MM.1S (cell line): Measurements from ENCODE around the gene PTPRN2.

ENCODE experiments used
- DNase-seq: peaks from one replicate; pipeline ENCODE4 v3.0.0-alpha.2; 2015
- H2AFZ ChIP-seq: fragments of 300-600 bp; sonication (generic); 2 replicates; pipeline ENCODE4 v1.6.0; 2016; ENCODE audit warnings: antibody characterized with exemption, low read length
- H3F3A ChIP-seq: fragments of 300-600 bp; sonication (generic); 2 replicates; pipeline ENCODE4 v1.6.1; 2016; ENCODE audit warnings: mild to moderate bottlenecking, antibody characterized with exemption, low read length, moderate library complexity, mixed read lengths; ENCODE audit not compliant: insufficient read depth
- H3K27ac ChIP-seq: fragments of 300-600 bp; sonication (generic); 2 replicates; pipeline ENCODE4 v1.5.1; 2016; ENCODE audit warnings: mild to moderate bottlenecking, low read length
- H3K27me3 ChIP-seq: fragments of 300-600 bp; sonication (generic); replicated peaks from 2 replicates; pipeline ENCODE4 v1.6.0; 2016; ENCODE audit warnings: low read length; ENCODE audit not compliant: insufficient read depth
- H3K36me3 ChIP-seq: fragments of 300-600 bp; sonication (generic); replicated peaks from 2 replicates; pipeline ENCODE4 v1.6.1; 2016; ENCODE audit warnings: mild to moderate bottlenecking, low read length, mixed read lengths; ENCODE audit not compliant: insufficient read depth
- H3K4me1 ChIP-seq: fragments of 300-600 bp; sonication (generic); 2 replicates; pipeline ENCODE4 v1.6.1; 2016; ENCODE audit warnings: low read length, mixed read lengths
- H3K4me2 ChIP-seq: fragments of 300-600 bp; sonication (generic); 2 replicates; pipeline ENCODE4 v1.6.0; 2016; ENCODE audit warnings: low read depth, low read length
- H3K4me3 ChIP-seq: fragments of 300-600 bp; sonication (generic); 2 replicates; pipeline ENCODE4 v1.5.1; 2016; ENCODE audit warnings: low read length, mixed read lengths
- H3K79me2 ChIP-seq: fragments of 300-600 bp; sonication (generic); 2 replicates; pipeline ENCODE4 v1.6.1; 2016; ENCODE audit warnings: mixed run types, low read length, mixed read lengths
- H3K9ac ChIP-seq: fragments of 300-600 bp; sonication (generic); 2 replicates; pipeline ENCODE4 v1.6.1; 2016; ENCODE audit warnings: low read length, mixed read lengths
- H3K9me2 ChIP-seq: fragments of 300-600 bp; sonication (generic); replicated peaks from 2 replicates; pipeline ENCODE4 v1.6.1; 2016; ENCODE audit warnings: mild to moderate bottlenecking, low read length, mixed read lengths; ENCODE audit not compliant: insufficient read depth
- H3K9me3 ChIP-seq: fragments of 300-600 bp; sonication (generic); replicated peaks from 2 replicates; pipeline ENCODE4 v1.6.1; 2016; ENCODE audit warnings: mild to moderate bottlenecking, low read length, mixed read lengths; ENCODE audit not compliant: insufficient read depth
- H4K20me1 ChIP-seq: fragments of 300-600 bp; sonication (generic); 2 replicates; pipeline ENCODE4 v1.6.1; 2016; ENCODE audit warnings: mild to moderate bottlenecking, low read length, moderate library complexity, mixed read lengths; ENCODE audit not compliant: insufficient read depth
- EZH2 ChIP-seq: fragments of 300-600 bp; sonication (generic); optimal IDR thresholded peaks from 2 replicates; pipeline ENCODE3; 2017; ENCODE audit warnings: low read depth, mild to moderate bottlenecking, antibody characterized with exemption, low read length, mixed read lengths
- EZH2phosphoT487 ChIP-seq: fragments of 300-600 bp; sonication (generic); IDR thresholded peaks from 2 replicates; pipeline ENCODE4 v1.6.1; 2018; ENCODE audit warnings: antibody characterized with exemption, low read length
- TF ChIP-seq, protein P1 (sequence below): fragments of 300-600 bp; sonication (generic); IDR thresholded peaks from 2 replicates; pipeline ENCODE4 v1.5.1; 2016; ENCODE audit warnings: antibody characterized with exemption, low read length, mixed read lengths

Gene PTPRN2

DNA sequence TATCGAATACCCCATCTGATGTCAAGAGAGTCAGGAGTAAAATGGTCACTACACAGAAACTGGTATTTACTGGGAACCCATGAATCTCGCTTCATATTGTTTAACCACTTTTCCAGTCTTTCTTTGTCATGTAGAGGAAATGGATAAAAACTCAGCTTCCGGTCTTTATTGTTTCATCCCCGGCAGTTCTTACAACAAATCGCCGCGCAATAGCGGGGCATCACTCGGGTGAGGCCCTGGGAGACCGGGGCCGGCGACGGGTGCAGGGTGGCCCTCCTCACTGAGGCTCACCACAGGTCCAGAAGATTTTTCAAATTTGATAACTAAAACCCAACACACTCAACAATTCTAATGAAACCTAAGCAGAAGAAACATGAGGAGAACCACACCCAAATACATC is 35.6 kb upstream of the PTPRN2 start:
- H3K9me2 ChIP-seq: no peaks in the 10 kb centered on the region
- no peak overlapping the region for H3K4me3 ChIP-seq
- H2AFZ ChIP-seq: no peak overlapping the region
- H3K4me2 ChIP-seq: no peak overlapping the region
- H3K9me3 ChIP-seq: no peaks in the 10 kb centered on the region
- H3K27me3 ChIP-seq: no peaks in the 10 kb centered on the region
- H3K36me3 ChIP-seq: no peaks in the 10 kb centered on the region
- H3K4me1 ChIP-seq: no peaks in the 10 kb centered on the region
- H3F3A ChIP-seq: no peaks in the 10 kb centered on the region
- no peak overlapping the region for H3K9ac ChIP-seq
- no peak overlapping the region for H3K27ac ChIP-seq
- DNase-seq: no peak
- no peaks in the 10 kb centered on the region for H3K79me2 ChIP-seq
- H4K20me1 ChIP-seq: no peaks in the 10 kb centered on the region
- TF ChIP-seq EZH2phosphoT487: no peak

DNA sequence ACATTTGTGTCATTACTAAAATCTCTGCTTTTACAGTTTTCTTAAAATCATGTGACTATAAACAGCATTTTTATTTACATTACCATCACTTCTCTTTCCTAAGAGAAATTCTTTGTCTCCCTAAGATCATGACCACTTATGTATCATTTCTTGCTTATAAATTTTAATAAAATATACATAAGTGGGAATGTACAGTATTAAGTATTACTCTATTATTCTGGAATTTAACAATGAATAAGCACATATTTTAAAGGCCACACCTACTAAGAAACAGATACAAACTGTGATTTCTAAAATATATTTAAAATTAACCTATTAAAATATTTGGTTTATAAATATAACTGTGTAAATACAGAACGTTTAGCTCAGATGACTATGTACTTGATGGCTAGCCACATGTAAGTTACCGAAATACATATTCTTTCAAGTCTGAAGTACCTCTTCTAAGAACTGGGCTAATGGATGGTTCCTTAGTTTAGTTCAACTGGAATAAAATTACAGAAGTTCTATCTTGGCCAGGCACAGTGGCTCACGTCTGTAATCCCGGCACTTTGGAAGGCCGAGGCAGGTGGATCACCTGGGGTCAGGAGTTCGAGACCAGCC is 33.3 kb upstream of the PTPRN2 start:
- Histone ChIP-seq H3K27ac (no peak overlapping the region), H3K9ac (no peak overlapping the region), H3K4me3 (no peak overlapping the region), H3K27me3 (no peaks in the 10 kb centered on the region), H3K4me1 (no peaks in the 10 kb centered on the region), H4K20me1 (no peaks in the 10 kb centered on the region), H3K9me2 (no peaks in the 10 kb centered on the region), H3K79me2 (no peaks in the 10 kb centered on the region), H3K4me2 (no peak overlapping the region), H2AFZ (no peak overlapping the region), H3K9me3 (no peaks in the 10 kb centered on the region), H3F3A (no peaks in the 10 kb centered on the region), H3K36me3 (no peaks in the 10 kb centered on the region)
- no peak for TF ChIP-seq EZH2phosphoT487
- TF ChIP-seq, protein P1, sequence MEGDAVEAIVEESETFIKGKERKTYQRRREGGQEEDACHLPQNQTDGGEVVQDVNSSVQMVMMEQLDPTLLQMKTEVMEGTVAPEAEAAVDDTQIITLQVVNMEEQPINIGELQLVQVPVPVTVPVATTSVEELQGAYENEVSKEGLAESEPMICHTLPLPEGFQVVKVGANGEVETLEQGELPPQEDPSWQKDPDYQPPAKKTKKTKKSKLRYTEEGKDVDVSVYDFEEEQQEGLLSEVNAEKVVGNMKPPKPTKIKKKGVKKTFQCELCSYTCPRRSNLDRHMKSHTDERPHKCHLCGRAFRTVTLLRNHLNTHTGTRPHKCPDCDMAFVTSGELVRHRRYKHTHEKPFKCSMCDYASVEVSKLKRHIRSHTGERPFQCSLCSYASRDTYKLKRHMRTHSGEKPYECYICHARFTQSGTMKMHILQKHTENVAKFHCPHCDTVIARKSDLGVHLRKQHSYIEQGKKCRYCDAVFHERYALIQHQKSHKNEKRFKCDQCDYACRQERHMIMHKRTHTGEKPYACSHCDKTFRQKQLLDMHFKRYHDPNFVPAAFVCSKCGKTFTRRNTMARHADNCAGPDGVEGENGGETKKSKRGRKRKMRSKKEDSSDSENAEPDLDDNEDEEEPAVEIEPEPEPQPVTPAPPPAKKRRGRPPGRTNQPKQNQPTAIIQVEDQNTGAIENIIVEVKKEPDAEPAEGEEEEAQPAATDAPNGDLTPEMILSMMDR: no peak
- no peak for TF ChIP-seq EZH2
- DNase-seq: no peak

DNA sequence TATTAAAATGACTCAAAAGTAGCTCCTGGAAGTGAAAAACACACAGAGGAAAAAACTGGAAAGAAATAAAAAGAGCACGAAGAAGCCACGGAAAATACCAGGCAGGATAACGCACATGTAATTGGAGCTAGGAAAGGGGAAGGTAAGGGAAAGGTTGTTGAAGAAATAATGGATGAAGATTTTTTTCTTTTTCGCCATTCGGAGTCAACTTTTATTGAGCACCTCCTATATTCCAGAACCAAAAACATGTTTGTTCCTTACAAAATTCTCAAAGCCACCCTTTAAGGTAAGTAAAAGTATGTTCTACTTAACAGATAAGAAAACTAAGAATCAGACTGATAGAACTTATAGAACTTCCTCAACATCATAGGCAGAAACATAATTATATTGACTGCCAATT is 32.8 kb upstream of the PTPRN2 start:
- H3K9me3 ChIP-seq: no peaks in the 10 kb centered on the region
- no peaks in the 10 kb centered on the region for H3K4me1 ChIP-seq
- no peaks in the 10 kb centered on the region for H3F3A ChIP-seq
- no peaks in the 10 kb centered on the region for H3K9me2 ChIP-seq
- no peaks in the 10 kb centered on the region for H3K36me3 ChIP-seq
- H3K27ac ChIP-seq: no peak overlapping the region
- DNase-seq: no peak
- H3K9ac ChIP-seq: no peak overlapping the region
- no peak overlapping the region for H2AFZ ChIP-seq
- H3K79me2 ChIP-seq: no peaks in the 10 kb centered on the region
- H3K4me3 ChIP-seq: no peak overlapping the region
- H3K27me3 ChIP-seq: no peaks in the 10 kb centered on the region
- no peaks in the 10 kb centered on the region for H4K20me1 ChIP-seq
- H3K4me2 ChIP-seq: no peak overlapping the region
- TF ChIP-seq EZH2 (no peak), EZH2phosphoT487 (no peak)
- TF ChIP-seq, protein P1: no peak

DNA sequence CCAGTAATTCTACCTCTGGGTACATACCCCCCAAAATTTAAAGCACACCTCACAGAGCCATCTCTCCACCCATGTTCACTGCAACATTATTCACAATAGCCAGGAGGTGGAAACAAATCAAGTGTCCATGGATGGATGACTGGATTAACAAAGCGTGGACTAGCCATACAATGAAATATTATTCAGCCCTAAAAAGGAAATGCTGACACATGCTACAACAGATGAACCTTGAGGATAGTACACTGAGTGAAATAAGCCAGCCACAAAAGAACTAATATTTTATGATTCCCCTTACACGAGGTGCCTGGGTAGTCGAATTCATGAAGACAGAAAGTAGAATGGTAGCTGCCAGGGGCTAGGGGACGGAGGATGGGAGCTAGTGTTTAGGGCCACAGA is 31.1 kb upstream of the PTPRN2 start:
- Histone ChIP-seq H3K4me3 (no peak overlapping the region), H3K4me1 (no peaks in the 10 kb centered on the region), H3K36me3 (no peaks in the 10 kb centered on the region), H3K9ac (no peak overlapping the region), H3F3A (no peaks in the 10 kb centered on the region), H3K9me3 (no peaks in the 10 kb centered on the region), H3K4me2 (no peak overlapping the region), H3K79me2 (no peaks in the 10 kb centered on the region), H2AFZ (no peak overlapping the region), H3K9me2 (no peaks in the 10 kb centered on the region), H4K20me1 (no peaks in the 10 kb centered on the region), H3K27ac (no peak overlapping the region), H3K27me3 (no peaks in the 10 kb centered on the region)
- DNase-seq: no peak
- TF ChIP-seq EZH2 (no peak), EZH2phosphoT487 (no peak)
- TF ChIP-seq, protein P1: no peak
